HCT116 (cell line): Measurements from ENCODE around the gene RAB40C. TPM values are rescaled to one million over a fixed set of nuclear protein-coding genes. Genes with fewer than 3 reads are reported as not detected.

Experiments used
- ATAC-seq: fragments of 200-7000 bp; cut with Tn5 transposase; 2 replicates; pipeline ENCODE4 v1.9.1; 2020; ENCODE audit warnings: mild to moderate bottlenecking, moderate library complexity
- BruUV-seq: library from RNA; stranded (reverse); fragments of 400-500 nt; replicated peaks from 2 replicates; lab custom pipeline; 2021; lab: Mats Ljungman, UMichigan
- CTCF ChIA-PET: fragments of 300-600 bp; sonication (Branson Sonifier 250); formaldehyde crosslinking; loops from one replicate; lab custom pipeline; 2021; ENCODE audit warnings: antibody characterized with exemption; lab: Charles Lee
- POLR2A ChIA-PET: fragments of 300-600, 350-600 bp; sonication (Branson Sonifier 250); formaldehyde crosslinking; loops from one replicate; lab custom pipeline; 2021; ENCODE audit warnings: antibody characterized with exemption; lab: Charles Lee
- RAD21 ChIA-PET, 2 experiments: fragments of 300-600 bp; sonication (Branson Sonifier 250); formaldehyde crosslinking; loops; one replicate each; lab custom pipeline; 2023; ENCODE audit warnings: low total read pairs in 2 of 2; ENCODE audit not compliant: uncharacterized antibody in 2 of 2, unreplicated experiment in 2 of 2, low non-redundant PET in 1 of 2; lab: Charles Lee
- DNase-seq: peaks from one replicate; pipeline ENCODE4 v3.0.0-alpha.2; 2010; ENCODE audit warnings: low read depth, low spot score
- H2AFZ ChIP-seq: fragments of 200-600 bp; shearing (Covaris generic), sonication (generic); 2 replicates; pipeline ENCODE4 v1.6.1; 2017; ENCODE audit warnings: low read depth, mixed run types, mixed read lengths, antibody characterized with exemption, low read length; ENCODE audit not compliant: poor library complexity, severe bottlenecking
- H3K27ac ChIP-seq: 2 replicates; pipeline ENCODE4 v1.5.1; 2012; ENCODE audit warnings: low read depth, low read length
- H3K27me3 ChIP-seq: fragments of 200-600 bp; sonication (generic); 2 replicates; pipeline ENCODE4 v1.6.1; 2016; ENCODE audit warnings: mixed run types, low read length, mixed read lengths; ENCODE audit not compliant: insufficient read depth
- H3K36me3 ChIP-seq, 2 experiments: fragments of 200-500 bp in 1 of 2; fragments of 200-600 bp in 1 of 2; sonication (Bioruptor generic) in 1 of 2; sonication (generic) in 1 of 2; 2 replicates each; pipeline versions ENCODE4 v1.5.1 to v1.6.1; 2014 to 2016; ENCODE audit warnings: low read length in 2 of 2, inconsistent platforms in 1 of 2, mixed read lengths in 1 of 2, mixed run types in 1 of 2; ENCODE audit not compliant: insufficient read depth in 2 of 2, control insufficient read depth in 1 of 2
- H3K4me1 ChIP-seq, 2 experiments: fragments of 200-600 bp in 1 of 2; sonication (generic) in 1 of 2; 2 replicates each; pipeline versions ENCODE4 v1.5.1 to v1.6.1; 2012 to 2017; ENCODE audit warnings: low read length in 2 of 2, inconsistent platforms in 1 of 2, mild to moderate bottlenecking in 1 of 2, mixed read lengths in 1 of 2, mixed run types in 1 of 2, moderate library complexity in 1 of 2; ENCODE audit not compliant: insufficient read depth in 2 of 2, control insufficient read depth in 1 of 2
- H3K4me2 ChIP-seq: fragments of 200-600 bp; sonication (generic); 2 replicates; pipeline ENCODE4 v1.6.1; 2017; ENCODE audit warnings: mixed run types, low read length, mixed read lengths
- H3K4me3 ChIP-seq, 2 experiments: fragments of 200-600 bp in 1 of 2; sonication (generic) in 1 of 2; replicated peaks in 1 of 2; 2 replicates each; pipeline ENCODE4 v1.5.1; 2011 to 2016; ENCODE audit warnings: low read length in 2 of 2, control low read depth in 1 of 2, low read depth in 1 of 2, mild to moderate bottlenecking in 1 of 2, mixed read lengths in 1 of 2, mixed run types in 1 of 2
- H3K79me2 ChIP-seq: fragments of 200-600 bp; sonication (generic); 2 replicates; pipeline ENCODE4 v1.6.1; 2017; ENCODE audit warnings: mild to moderate bottlenecking, mixed run types, low read length, moderate library complexity, mixed read lengths; ENCODE audit not compliant: insufficient read depth
- H3K9ac ChIP-seq: fragments of 200-600 bp; sonication (generic); 2 replicates; pipeline ENCODE4 v1.6.1; 2016; ENCODE audit warnings: low read length, mixed read lengths
- H3K9me2 ChIP-seq: fragments of 200-600 bp; sonication (generic), shearing (Covaris generic); 2 replicates; pipeline ENCODE4 v1.6.1; 2017; ENCODE audit warnings: mixed run types, mild to moderate bottlenecking, moderate library complexity; ENCODE audit not compliant: insufficient read depth
- H3K9me3 ChIP-seq, 2 experiments: fragments of 200-500 bp in 1 of 2; fragments of 200-600 bp in 1 of 2; sonication (Bioruptor generic) in 1 of 2; sonication (generic) in 1 of 2; 2 replicates each; pipeline ENCODE4 v1.6.1; 2014 to 2017; ENCODE audit warnings: low read length in 2 of 2, mixed read lengths in 2 of 2, inconsistent platforms in 1 of 2, low read depth in 1 of 2, mild to moderate bottlenecking in 1 of 2, mixed run types in 1 of 2, moderate library complexity in 1 of 2; ENCODE audit not compliant: control insufficient read depth in 1 of 2, insufficient read depth in 1 of 2
- H4K20me1 ChIP-seq: fragments of 200-600 bp; sonication (generic), shearing (Covaris generic); 2 replicates; pipeline ENCODE4 v1.6.1; 2017; ENCODE audit warnings: mixed run types, mild to moderate bottlenecking, moderate library complexity; ENCODE audit not compliant: insufficient read depth
- CEBPB ChIP-seq: IDR thresholded peaks from 2 replicates; pipeline ENCODE4 v1.6.1; 2012; ENCODE audit warnings: low read depth
- EGR1 ChIP-seq: IDR thresholded peaks from 2 replicates; pipeline ENCODE4 v1.6.1; 2012; ENCODE audit warnings: low read depth
- EZH2phosphoT487 ChIP-seq: fragments of 200-600 bp; IDR thresholded peaks from 2 replicates; pipeline ENCODE4 v1.6.1; 2018; ENCODE audit warnings: antibody characterized with exemption, borderline replicate concordance
- JUND ChIP-seq: IDR thresholded peaks from 2 replicates; pipeline ENCODE4 v1.6.1; 2012
- POLR2A ChIP-seq: IDR thresholded peaks from 2 replicates; pipeline ENCODE4 v1.7.0; 2011; ENCODE audit warnings: borderline replicate concordance; ENCODE audit not compliant: insufficient read depth, insufficient read length; ENCODE audit errors: extremely low read depth
- SIN3A ChIP-seq: IDR thresholded peaks from 2 replicates; pipeline ENCODE4 v1.6.1; 2012; ENCODE audit warnings: low read depth
- TCF7L2 ChIP-seq: IDR thresholded peaks from 2 replicates; pipeline ENCODE4 v1.7.0; 2011; ENCODE audit warnings: borderline replicate concordance, inconsistent platforms; ENCODE audit not compliant: insufficient read depth, insufficient read length; ENCODE audit errors: extremely low read depth
- YY1 ChIP-seq: IDR thresholded peaks from 2 replicates; pipeline ENCODE4 v1.6.1; 2011; ENCODE audit warnings: low read length, low read depth, moderate library complexity, mild to moderate bottlenecking; ENCODE audit not compliant: insufficient replicate concordance; ENCODE audit errors: extremely low read depth
- ZNF274 ChIP-seq: fragments of 200-500 bp; sonication (Bioruptor generic); IDR thresholded peaks from 2 replicates; pipeline ENCODE4 v1.6.1; 2014; ENCODE audit warnings: mild to moderate bottlenecking, low read depth, low read length, inconsistent platforms
- intact Hi-C: fragments of 100-400 bp; cut with micrococcal nuclease; formaldehyde crosslinking; loops from 2 replicates; pipeline ENCODE4 v1.10.0; 2022
- total RNA-seq: library from RNA; stranded (reverse); gene quantifications from one replicate; pipeline ENCODE4 v1.2.1, GENCODE V29; 2021; ENCODE audit not compliant: unreplicated experiment
- TF ChIP-seq, protein P1 (sequence below): IDR thresholded peaks from 2 replicates; pipeline ENCODE4 v1.6.1; 2012
- TF ChIP-seq, protein P2 (sequence below), 3 experiments: fragments of 200-600 bp in 1 of 3; sonication (generic) in 1 of 3; IDR thresholded peaks in 2 of 3; conservative IDR thresholded peaks in 1 of 3; 2 replicates each; pipeline ENCODE4 v1.5.1; 2012 to 2017; ENCODE audit warnings: low read depth in 2 of 3, low read length in 2 of 3, antibody characterized with exemption in 1 of 3, borderline replicate concordance in 1 of 3, control low read depth in 1 of 3, mild to moderate bottlenecking in 1 of 3, mixed read lengths in 1 of 3, mixed run types in 1 of 3, moderate library complexity in 1 of 3; ENCODE audit not compliant: insufficient read depth in 1 of 3
- TF ChIP-seq, protein P3 (sequence below): IDR thresholded peaks from 2 replicates; pipeline ENCODE4 v1.6.1; 2012

RAB40C gene
- total RNA-seq, 1 experiment from 2014 or later: 14.1 TPM

DNA sequence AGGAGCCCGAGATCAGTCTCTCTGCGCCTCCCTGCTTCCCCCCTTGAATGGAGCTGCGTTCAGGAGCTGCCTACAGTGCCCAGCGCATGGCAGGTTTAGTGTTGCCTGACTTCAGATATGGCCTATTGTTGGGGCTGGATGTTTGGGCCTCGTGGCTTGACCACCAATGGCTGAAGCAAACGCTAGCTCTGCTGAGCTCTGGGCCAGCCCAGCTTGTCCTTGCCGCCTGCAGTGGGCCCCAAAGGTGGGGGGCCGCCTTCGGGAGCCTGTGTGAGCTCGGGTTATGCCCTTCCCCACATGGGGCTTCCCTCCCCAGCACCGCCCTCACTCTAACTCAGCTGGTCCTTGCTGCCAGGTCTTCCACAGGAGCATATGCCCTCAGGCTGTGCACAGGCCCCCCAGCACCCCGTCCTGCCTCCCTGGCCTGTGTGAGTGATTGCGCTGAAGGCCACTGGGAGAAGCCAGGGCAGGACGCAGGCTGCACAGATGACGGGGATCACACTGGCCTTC lies 48.2 kb downstream of the RAB40C start:
- Histone ChIP-seq H3K9me3 (no peaks in the 10 kb centered on the region), H3K27ac (no peak overlapping the region), H3K4me3 (no peak overlapping the region), H3K79me2 (peaks cover 19% of the 10 kb centered on the region; the same call in 1 of the 2 replicates), H4K20me1 (no peaks in the 10 kb centered on the region), H3K4me2 (0 out of 2 replicates have a peak overlapping the region, but pooled peaks have one; percentile 56), H3K9ac (no peak overlapping the region), H2AFZ (no peak overlapping the region), H3K4me1 (peaks cover 0 to 21% of the 10 kb centered on the region in 2 experiments; a peak in 3 of 4 replicates), H3K36me3 (no peaks in the 10 kb centered on the region), H3K9me2 (no peaks in the 10 kb centered on the region), H3K27me3 (no peaks in the 10 kb centered on the region)
- ChIA-PET POLR2A (no interaction called here), CTCF (no interaction called here), RAD21 (no interaction called here)
- TF ChIP-seq, protein P1, sequence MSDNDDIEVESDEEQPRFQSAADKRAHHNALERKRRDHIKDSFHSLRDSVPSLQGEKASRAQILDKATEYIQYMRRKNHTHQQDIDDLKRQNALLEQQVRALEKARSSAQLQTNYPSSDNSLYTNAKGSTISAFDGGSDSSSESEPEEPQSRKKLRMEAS: no peak
- no peak for TF ChIP-seq JUND
- TF ChIP-seq POLR2A: no peak
- TF ChIP-seq EZH2phosphoT487: no peak
- no peak for TF ChIP-seq EGR1
- no peak for TF ChIP-seq TCF7L2
- no peak for TF ChIP-seq CEBPB
- no peak for TF ChIP-seq SIN3A
- TF ChIP-seq, protein P2, sequence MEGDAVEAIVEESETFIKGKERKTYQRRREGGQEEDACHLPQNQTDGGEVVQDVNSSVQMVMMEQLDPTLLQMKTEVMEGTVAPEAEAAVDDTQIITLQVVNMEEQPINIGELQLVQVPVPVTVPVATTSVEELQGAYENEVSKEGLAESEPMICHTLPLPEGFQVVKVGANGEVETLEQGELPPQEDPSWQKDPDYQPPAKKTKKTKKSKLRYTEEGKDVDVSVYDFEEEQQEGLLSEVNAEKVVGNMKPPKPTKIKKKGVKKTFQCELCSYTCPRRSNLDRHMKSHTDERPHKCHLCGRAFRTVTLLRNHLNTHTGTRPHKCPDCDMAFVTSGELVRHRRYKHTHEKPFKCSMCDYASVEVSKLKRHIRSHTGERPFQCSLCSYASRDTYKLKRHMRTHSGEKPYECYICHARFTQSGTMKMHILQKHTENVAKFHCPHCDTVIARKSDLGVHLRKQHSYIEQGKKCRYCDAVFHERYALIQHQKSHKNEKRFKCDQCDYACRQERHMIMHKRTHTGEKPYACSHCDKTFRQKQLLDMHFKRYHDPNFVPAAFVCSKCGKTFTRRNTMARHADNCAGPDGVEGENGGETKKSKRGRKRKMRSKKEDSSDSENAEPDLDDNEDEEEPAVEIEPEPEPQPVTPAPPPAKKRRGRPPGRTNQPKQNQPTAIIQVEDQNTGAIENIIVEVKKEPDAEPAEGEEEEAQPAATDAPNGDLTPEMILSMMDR (IDR thresholded peaks at IDR 0.05 in 2 of 3, conservative IDR thresholded peaks at IDR 0.05 in 1 of 3; ENCODE audit: borderline replicate concordance in 1 of 3, insufficient read depth in 1 of 3, low read depth in 2 of 3, low read length in 2 of 3): no peak
- TF ChIP-seq, protein P3, sequence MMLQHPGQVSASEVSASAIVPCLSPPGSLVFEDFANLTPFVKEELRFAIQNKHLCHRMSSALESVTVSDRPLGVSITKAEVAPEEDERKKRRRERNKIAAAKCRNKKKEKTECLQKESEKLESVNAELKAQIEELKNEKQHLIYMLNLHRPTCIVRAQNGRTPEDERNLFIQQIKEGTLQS: no peak
- no peak for TF ChIP-seq YY1
- TF ChIP-seq ZNF274: no peak
- intact Hi-C loops: no loop called here
- DNase-seq (no peak), ATAC-seq (no peak)
- no TSS peak for BruUV-seq
